Measurements from ENCODE around the gene PPP1R16B. TPM values are rescaled to one million over a fixed set of nuclear protein-coding genes. Genes with fewer than 3 reads are reported as not detected.
A peak's percentile ranks its signal among the peaks of the same experiment; 100 is the strongest.

Gene PPP1R16B
- total RNA-seq, 1 donor: 0.09 TPM

DNA sequence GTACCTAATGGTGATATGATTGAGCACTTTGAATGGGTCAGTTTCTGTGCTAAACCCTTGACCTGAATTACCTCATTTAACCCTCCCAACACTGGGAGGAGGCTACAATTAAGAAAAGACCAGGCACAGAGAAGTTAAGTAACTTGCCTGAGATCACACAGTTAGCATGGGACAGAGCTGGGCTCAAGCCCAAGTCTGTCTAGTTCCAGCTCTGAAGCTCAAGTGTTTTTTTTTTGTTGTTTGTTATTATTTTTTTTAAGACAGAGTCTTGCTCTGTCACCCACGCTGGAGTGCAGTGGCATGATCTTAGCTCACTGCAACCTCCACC is 124.7 kb downstream of the PPP1R16B start:
- no peak for DNase-seq (ENCODE audit: low read depth)
- TF ChIP-seq, protein P1, sequence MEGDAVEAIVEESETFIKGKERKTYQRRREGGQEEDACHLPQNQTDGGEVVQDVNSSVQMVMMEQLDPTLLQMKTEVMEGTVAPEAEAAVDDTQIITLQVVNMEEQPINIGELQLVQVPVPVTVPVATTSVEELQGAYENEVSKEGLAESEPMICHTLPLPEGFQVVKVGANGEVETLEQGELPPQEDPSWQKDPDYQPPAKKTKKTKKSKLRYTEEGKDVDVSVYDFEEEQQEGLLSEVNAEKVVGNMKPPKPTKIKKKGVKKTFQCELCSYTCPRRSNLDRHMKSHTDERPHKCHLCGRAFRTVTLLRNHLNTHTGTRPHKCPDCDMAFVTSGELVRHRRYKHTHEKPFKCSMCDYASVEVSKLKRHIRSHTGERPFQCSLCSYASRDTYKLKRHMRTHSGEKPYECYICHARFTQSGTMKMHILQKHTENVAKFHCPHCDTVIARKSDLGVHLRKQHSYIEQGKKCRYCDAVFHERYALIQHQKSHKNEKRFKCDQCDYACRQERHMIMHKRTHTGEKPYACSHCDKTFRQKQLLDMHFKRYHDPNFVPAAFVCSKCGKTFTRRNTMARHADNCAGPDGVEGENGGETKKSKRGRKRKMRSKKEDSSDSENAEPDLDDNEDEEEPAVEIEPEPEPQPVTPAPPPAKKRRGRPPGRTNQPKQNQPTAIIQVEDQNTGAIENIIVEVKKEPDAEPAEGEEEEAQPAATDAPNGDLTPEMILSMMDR (IDR thresholded peaks at IDR 0.05; ENCODE audit: insufficient read depth, low read length): no peak
- no peak overlapping the region for H3K4me3 ChIP-seq (ENCODE audit: low read depth, low read length)

DNA sequence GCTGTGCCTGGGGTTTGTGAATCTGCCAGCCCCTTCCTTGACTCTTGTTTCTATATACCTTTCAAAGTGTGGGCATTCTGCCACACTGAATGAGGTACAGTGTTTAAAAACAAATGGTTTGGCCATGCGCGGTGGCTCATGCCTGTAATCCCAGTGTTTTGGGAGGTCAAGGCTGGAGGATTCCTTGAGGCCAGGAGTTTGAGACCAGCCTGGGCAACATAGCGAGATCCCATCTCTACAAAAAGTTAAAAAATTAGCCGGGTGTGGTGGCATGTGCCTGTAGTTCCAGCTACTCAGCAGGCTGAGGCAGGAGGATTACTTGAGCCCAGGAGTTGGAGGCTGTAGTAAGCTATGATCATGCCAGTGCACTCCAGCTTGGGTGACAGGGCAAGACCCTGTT is 126.5 kb downstream of the PPP1R16B start:
- H3K4me3 ChIP-seq (ENCODE audit: low read depth, low read length): peak overlapping the region; percentile 33
- no peak for DNase-seq (ENCODE audit: low read depth)
- TF ChIP-seq, protein P1 (IDR thresholded peaks at IDR 0.05; ENCODE audit: insufficient read depth, low read length): no peak

- peak; percentile 90 for DNase-seq (ENCODE audit: low read depth)
Observed at GRCh38 chr20:38932457-38933120, 127.1 kb downstream of the PPP1R16B start.

GRCh38 chr20:38934530-38934929 is 129.0 kb downstream of the PPP1R16B start:
- TF ChIP-seq, protein P1 (IDR thresholded peaks at IDR 0.05; ENCODE audit: insufficient read depth, low read length): no peak
- DNase-seq (ENCODE audit: low read depth): no peak
- H3K4me3 ChIP-seq (ENCODE audit: low read depth, low read length): no peak overlapping the region

More at GRCh38 chr20:38932457-38933120, 127.1 kb downstream of the PPP1R16B start:
- TF ChIP-seq, protein P1 (IDR thresholded peaks at IDR 0.05; ENCODE audit: insufficient read depth, low read length): no peak
- H3K4me3 ChIP-seq (ENCODE audit: low read depth, low read length): peak overlapping the region; percentile 38

GRCh38 chr20:38935285-38935684 is 129.8 kb downstream of the PPP1R16B start:
- H3K4me3 ChIP-seq (ENCODE audit: low read depth, low read length): no peak overlapping the region
- DNase-seq (ENCODE audit: low read depth): peak; percentile 18
- TF ChIP-seq, protein P1 (IDR thresholded peaks at IDR 0.05; ENCODE audit: insufficient read depth, low read length): peak; percentile 30

- H3K4me3 ChIP-seq (ENCODE audit: low read depth, low read length): no peak overlapping the region
- DNase-seq (ENCODE audit: low read depth): no peak
Observed at GRCh38 chr20:38935967-38936407, 130.5 kb downstream of the PPP1R16B start.

More at GRCh38 chr20:38935967-38936407, 130.5 kb downstream of the PPP1R16B start:
- TF ChIP-seq, protein P1 (IDR thresholded peaks at IDR 0.05; ENCODE audit: insufficient read depth, low read length): no peak

All from fibroblast of the aortic adventitia (primary cell).